ENCODE results near the gene MITF. TPM values are rescaled to one million over a fixed set of nuclear protein-coding genes. Genes with fewer than 3 reads are reported as not detected.

The MITF gene
- total RNA-seq, 1 donor from 2014 or later, result 0.25 TPM

GRCh38 chr3:69855436-69856162 is 116.3 kb downstream of the MITF start:
- H3K9me3 Mint-ChIP-seq (ENCODE audit: unreplicated experiment), result no peaks in the 10 kb centered on the region
- H3K4me3 Mint-ChIP-seq (ENCODE audit: unreplicated experiment), result no peak overlapping the region
- H3K4me1 Mint-ChIP-seq (ENCODE audit: low read depth, unreplicated experiment), result peaks cover 2% of the 10 kb centered on the region
- H3K27ac Mint-ChIP-seq (ENCODE audit: unreplicated experiment), result no peak overlapping the region
- no peaks in the 10 kb centered on the region for H3K36me3 Mint-ChIP-seq (ENCODE audit: unreplicated experiment)
- DNase-seq, result no peak
- TF ChIP-seq, protein P1, sequence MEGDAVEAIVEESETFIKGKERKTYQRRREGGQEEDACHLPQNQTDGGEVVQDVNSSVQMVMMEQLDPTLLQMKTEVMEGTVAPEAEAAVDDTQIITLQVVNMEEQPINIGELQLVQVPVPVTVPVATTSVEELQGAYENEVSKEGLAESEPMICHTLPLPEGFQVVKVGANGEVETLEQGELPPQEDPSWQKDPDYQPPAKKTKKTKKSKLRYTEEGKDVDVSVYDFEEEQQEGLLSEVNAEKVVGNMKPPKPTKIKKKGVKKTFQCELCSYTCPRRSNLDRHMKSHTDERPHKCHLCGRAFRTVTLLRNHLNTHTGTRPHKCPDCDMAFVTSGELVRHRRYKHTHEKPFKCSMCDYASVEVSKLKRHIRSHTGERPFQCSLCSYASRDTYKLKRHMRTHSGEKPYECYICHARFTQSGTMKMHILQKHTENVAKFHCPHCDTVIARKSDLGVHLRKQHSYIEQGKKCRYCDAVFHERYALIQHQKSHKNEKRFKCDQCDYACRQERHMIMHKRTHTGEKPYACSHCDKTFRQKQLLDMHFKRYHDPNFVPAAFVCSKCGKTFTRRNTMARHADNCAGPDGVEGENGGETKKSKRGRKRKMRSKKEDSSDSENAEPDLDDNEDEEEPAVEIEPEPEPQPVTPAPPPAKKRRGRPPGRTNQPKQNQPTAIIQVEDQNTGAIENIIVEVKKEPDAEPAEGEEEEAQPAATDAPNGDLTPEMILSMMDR (IDR thresholded peaks at IDR 0.05; ENCODE audit: partially characterized antibody, unreplicated experiment), result no peak
- H3K27me3 Mint-ChIP-seq (ENCODE audit: unreplicated experiment), result peaks cover 2% of the 10 kb centered on the region

DNA sequence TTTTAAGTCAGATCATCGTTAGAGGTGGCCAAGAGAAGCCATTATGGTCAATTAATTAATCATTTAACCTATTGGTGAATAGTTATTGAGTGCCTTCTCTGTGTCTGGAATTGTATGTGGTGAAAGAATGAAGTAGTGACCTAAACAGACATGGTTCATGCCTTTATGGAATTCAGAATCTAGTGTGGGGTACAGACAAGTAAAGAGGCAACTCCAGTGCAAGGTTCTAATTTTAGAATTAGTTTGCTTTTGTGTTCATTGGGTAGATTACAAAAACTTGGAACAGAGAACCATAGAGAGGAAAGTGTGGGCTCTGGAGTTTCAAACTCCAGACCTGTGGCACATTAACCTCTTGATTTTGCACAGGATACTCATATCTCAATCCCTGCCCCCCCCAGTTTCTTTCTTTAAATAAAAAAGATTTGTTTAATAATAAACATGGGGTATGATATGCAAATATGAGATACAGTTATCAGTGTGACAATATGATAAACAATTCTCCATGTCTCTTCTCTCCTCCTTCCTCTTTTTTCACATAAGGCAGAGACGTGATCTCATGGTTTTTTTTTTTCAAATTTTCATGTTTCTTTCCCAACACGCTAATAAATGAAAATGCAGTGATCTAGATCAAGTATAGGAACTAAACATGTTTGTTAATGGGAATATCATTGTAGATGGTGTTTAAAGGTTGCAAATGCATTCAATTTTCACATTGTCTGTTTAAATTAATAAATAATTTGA is 117.9 kb downstream of the MITF start:
- peaks cover 2% of the 10 kb centered on the region for H3K4me1 Mint-ChIP-seq (ENCODE audit: low read depth, unreplicated experiment)
- H3K36me3 Mint-ChIP-seq (ENCODE audit: unreplicated experiment), result no peaks in the 10 kb centered on the region
- no peak overlapping the region for H3K27ac Mint-ChIP-seq (ENCODE audit: unreplicated experiment)
- no peak overlapping the region for H3K4me3 Mint-ChIP-seq (ENCODE audit: unreplicated experiment)
- no peaks in the 10 kb centered on the region for H3K9me3 Mint-ChIP-seq (ENCODE audit: unreplicated experiment)
- peaks cover 2% of the 10 kb centered on the region for H3K27me3 Mint-ChIP-seq (ENCODE audit: unreplicated experiment)
- TF ChIP-seq, protein P1 (IDR thresholded peaks at IDR 0.05; ENCODE audit: partially characterized antibody, unreplicated experiment), result no peak
- DNase-seq, result no peak

GRCh38 chr3:69861556-69861955 is 122.3 kb downstream of the MITF start:
- peaks cover under 1% of the 10 kb centered on the region for H3K4me1 Mint-ChIP-seq (ENCODE audit: low read depth, unreplicated experiment)
- TF ChIP-seq, protein P1 (IDR thresholded peaks at IDR 0.05; ENCODE audit: partially characterized antibody, unreplicated experiment), result no peak

GRCh38 chr3:69864141-69864540 is 124.9 kb downstream of the MITF start:
- TF ChIP-seq, protein P1 (IDR thresholded peaks at IDR 0.05; ENCODE audit: partially characterized antibody, unreplicated experiment), result no peak
- H3K9me3 Mint-ChIP-seq (ENCODE audit: unreplicated experiment), result no peaks in the 10 kb centered on the region
- no peak for DNase-seq

More at GRCh38 chr3:69861556-69861955, 122.3 kb downstream of the MITF start:
- H3K9me3 Mint-ChIP-seq (ENCODE audit: unreplicated experiment), result no peaks in the 10 kb centered on the region
- no peak for DNase-seq
- H3K27ac Mint-ChIP-seq (ENCODE audit: unreplicated experiment), result no peak overlapping the region
- no peaks in the 10 kb centered on the region for H3K27me3 Mint-ChIP-seq (ENCODE audit: unreplicated experiment)
- H3K36me3 Mint-ChIP-seq (ENCODE audit: unreplicated experiment), result no peaks in the 10 kb centered on the region
- H3K4me3 Mint-ChIP-seq (ENCODE audit: unreplicated experiment), result no peak overlapping the region

DNA sequence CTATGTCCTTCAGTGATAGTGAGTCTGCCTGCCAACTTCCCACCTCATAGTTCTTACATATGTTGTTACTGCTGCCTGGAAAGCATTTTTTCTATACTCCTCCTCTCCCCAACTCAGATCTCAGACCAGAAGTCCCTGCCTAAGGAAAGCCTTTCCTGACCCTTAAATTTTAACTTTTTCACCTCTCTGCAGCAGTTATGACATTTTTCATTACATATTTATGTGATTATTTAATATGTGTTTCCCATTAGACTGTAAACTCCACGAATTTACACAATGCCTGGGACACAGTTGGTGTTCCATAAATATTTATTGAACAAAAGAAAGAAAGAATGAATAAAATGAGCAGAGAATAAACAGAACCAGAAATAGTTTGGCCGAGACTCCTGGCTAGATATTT is 125.5 kb downstream of the MITF start:
- H3K36me3 Mint-ChIP-seq (ENCODE audit: unreplicated experiment), result no peaks in the 10 kb centered on the region
- H3K9me3 Mint-ChIP-seq (ENCODE audit: unreplicated experiment), result no peaks in the 10 kb centered on the region
- H3K27me3 Mint-ChIP-seq (ENCODE audit: unreplicated experiment), result no peaks in the 10 kb centered on the region
- no peak overlapping the region for H3K4me3 Mint-ChIP-seq (ENCODE audit: unreplicated experiment)
- no peak for DNase-seq
- peaks cover 6% of the 10 kb centered on the region for H3K4me1 Mint-ChIP-seq (ENCODE audit: low read depth, unreplicated experiment)
- no peak overlapping the region for H3K27ac Mint-ChIP-seq (ENCODE audit: unreplicated experiment)
- TF ChIP-seq, protein P1 (IDR thresholded peaks at IDR 0.05; ENCODE audit: partially characterized antibody, unreplicated experiment), result no peak

More at GRCh38 chr3:69864141-69864540, 124.9 kb downstream of the MITF start:
- Mint-ChIP-seq H3K27me3 (ENCODE audit: unreplicated experiment) (no peaks in the 10 kb centered on the region), H3K27ac (ENCODE audit: unreplicated experiment) (no peak overlapping the region), H3K4me3 (ENCODE audit: unreplicated experiment) (no peak overlapping the region), H3K4me1 (ENCODE audit: low read depth, unreplicated experiment) (peaks cover 6% of the 10 kb centered on the region), H3K36me3 (ENCODE audit: unreplicated experiment) (no peaks in the 10 kb centered on the region)
